ENCODE data around the gene ZNF570.

The ZNF570 gene

DNA sequence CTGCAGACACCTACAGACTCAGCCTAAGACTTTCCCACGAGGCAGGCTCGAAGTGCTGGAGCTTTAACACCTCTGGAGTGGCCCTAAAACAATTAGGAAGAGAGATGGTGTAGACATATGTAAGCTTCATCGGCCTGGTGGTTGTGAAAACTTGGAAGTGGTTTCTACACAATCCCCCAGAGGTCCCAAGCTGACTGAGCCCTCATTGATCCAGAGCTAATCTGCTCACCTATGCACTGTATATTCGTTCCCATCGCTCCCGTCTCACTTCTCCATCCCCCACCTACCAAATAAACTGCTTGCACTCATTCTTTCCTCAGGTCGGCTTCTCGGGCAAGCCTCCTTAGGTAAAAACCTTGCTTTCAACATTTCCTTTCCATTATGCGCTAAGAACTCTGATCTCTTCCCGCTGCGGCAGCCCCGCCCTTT lies 36.8 kb downstream of the ZNF570 start:
- H3K27me3 ChIP-seq (ENCODE audit: insufficient read depth, low read length, poor library complexity) = no peaks in the 10 kb centered on the region
- ATAC-seq (ENCODE audit: insufficient read depth, low read depth) (no peak), DNase-seq (no peak)
- H3K9ac ChIP-seq (ENCODE audit: low read depth, low read length) = no peak overlapping the region
- H4K20me1 ChIP-seq (ENCODE audit: insufficient read depth, low read length) = no peaks in the 10 kb centered on the region
- no peaks in the 10 kb centered on the region for H3K79me2 ChIP-seq (ENCODE audit: insufficient read depth, low read length)
- no peak overlapping the region for H2AFZ ChIP-seq (ENCODE audit: low read depth, low read length)
- peaks cover 27% of the 10 kb centered on the region for H3K9me3 ChIP-seq (ENCODE audit: insufficient read depth, low read length, severe bottlenecking)
- H3K4me2 ChIP-seq (ENCODE audit: insufficient read depth, low read length) = no peak overlapping the region
- no peak overlapping the region for H3K4me3 ChIP-seq (ENCODE audit: low read depth in 1 of 2, low read length in 2 of 2)
- no peak for TF ChIP-seq EZH2 (IDR thresholded peaks at IDR 0.05; ENCODE audit: borderline replicate concordance, low read depth, low read length, severe bottlenecking)
- TF ChIP-seq, protein P1, sequence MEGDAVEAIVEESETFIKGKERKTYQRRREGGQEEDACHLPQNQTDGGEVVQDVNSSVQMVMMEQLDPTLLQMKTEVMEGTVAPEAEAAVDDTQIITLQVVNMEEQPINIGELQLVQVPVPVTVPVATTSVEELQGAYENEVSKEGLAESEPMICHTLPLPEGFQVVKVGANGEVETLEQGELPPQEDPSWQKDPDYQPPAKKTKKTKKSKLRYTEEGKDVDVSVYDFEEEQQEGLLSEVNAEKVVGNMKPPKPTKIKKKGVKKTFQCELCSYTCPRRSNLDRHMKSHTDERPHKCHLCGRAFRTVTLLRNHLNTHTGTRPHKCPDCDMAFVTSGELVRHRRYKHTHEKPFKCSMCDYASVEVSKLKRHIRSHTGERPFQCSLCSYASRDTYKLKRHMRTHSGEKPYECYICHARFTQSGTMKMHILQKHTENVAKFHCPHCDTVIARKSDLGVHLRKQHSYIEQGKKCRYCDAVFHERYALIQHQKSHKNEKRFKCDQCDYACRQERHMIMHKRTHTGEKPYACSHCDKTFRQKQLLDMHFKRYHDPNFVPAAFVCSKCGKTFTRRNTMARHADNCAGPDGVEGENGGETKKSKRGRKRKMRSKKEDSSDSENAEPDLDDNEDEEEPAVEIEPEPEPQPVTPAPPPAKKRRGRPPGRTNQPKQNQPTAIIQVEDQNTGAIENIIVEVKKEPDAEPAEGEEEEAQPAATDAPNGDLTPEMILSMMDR (IDR thresholded peaks at IDR 0.05; ENCODE audit: borderline replicate concordance, extremely low read depth, low read length, poor library complexity, severe bottlenecking) = no peak
- H3K4me1 ChIP-seq (ENCODE audit: insufficient read depth, low read length) = no peaks in the 10 kb centered on the region
- H3K36me3 ChIP-seq (ENCODE audit: insufficient read depth, low read length) = no peaks in the 10 kb centered on the region
- no peak overlapping the region for H3K27ac ChIP-seq (ENCODE audit: low read length)

GRCh38 chr19:37506387-37507166 lies 37.4 kb downstream of the ZNF570 start, which contains the start of gene ZNF793:
ZNF793 (plus strand) TSS chr19:37506939; CDS start chr19:37523440, 16,501 bp downstream.
- H3K27me3 ChIP-seq (ENCODE audit: insufficient read depth, low read length, poor library complexity) = no peaks in the 10 kb centered on the region
- no peaks in the 10 kb centered on the region for H3K36me3 ChIP-seq (ENCODE audit: insufficient read depth, low read length)
- H3K79me2 ChIP-seq (ENCODE audit: insufficient read depth, low read length) = no peaks in the 10 kb centered on the region
- no peak within 1 kb of the TSS for H2AFZ ChIP-seq (ENCODE audit: low read depth, low read length)
- ATAC-seq (ENCODE audit: insufficient read depth, low read depth) (no peak), DNase-seq (no peak)
- TF ChIP-seq EZH2 (IDR thresholded peaks at IDR 0.05; ENCODE audit: borderline replicate concordance, low read depth, low read length, severe bottlenecking) = no peak
- TF ChIP-seq, protein P1 (IDR thresholded peaks at IDR 0.05; ENCODE audit: borderline replicate concordance, extremely low read depth, low read length, poor library complexity, severe bottlenecking) = no peak
- no peak within 1 kb of the TSS for H3K9ac ChIP-seq (ENCODE audit: low read depth, low read length)
- no peaks in the 10 kb centered on the region for H4K20me1 ChIP-seq (ENCODE audit: insufficient read depth, low read length)
- no peak within 1 kb of the TSS for H3K4me2 ChIP-seq (ENCODE audit: insufficient read depth, low read length)
- H3K4me3 ChIP-seq (ENCODE audit: low read depth in 1 of 2, low read length in 2 of 2) = no peak within 1 kb of the TSS
- H3K27ac ChIP-seq (ENCODE audit: low read length) = no peak within 1 kb of the TSS
- H3K9me3 ChIP-seq (ENCODE audit: insufficient read depth, low read length, severe bottlenecking) = peaks cover 27% of the 10 kb centered on the region
- H3K4me1 ChIP-seq (ENCODE audit: insufficient read depth, low read length) = no peaks in the 10 kb centered on the region

GRCh38 chr19:37507167-37507464 lies 38.0 kb downstream of the ZNF570 start:
- no peak for ATAC-seq (ENCODE audit: insufficient read depth, low read depth)
- no peaks in the 10 kb centered on the region for H3K79me2 ChIP-seq (ENCODE audit: insufficient read depth, low read length)
- H2AFZ ChIP-seq (ENCODE audit: low read depth, low read length) = no peak overlapping the region
- H4K20me1 ChIP-seq (ENCODE audit: insufficient read depth, low read length) = no peaks in the 10 kb centered on the region
- H3K27me3 ChIP-seq (ENCODE audit: insufficient read depth, low read length, poor library complexity) = no peaks in the 10 kb centered on the region
- no peaks in the 10 kb centered on the region for H3K36me3 ChIP-seq (ENCODE audit: insufficient read depth, low read length)
- no peak overlapping the region for H3K4me3 ChIP-seq (ENCODE audit: low read depth in 1 of 2, low read length in 2 of 2)
- no peak overlapping the region for H3K27ac ChIP-seq (ENCODE audit: low read length)
- DNase-seq = no peak
- no peak overlapping the region for H3K9ac ChIP-seq (ENCODE audit: low read depth, low read length)
- no peak overlapping the region for H3K4me2 ChIP-seq (ENCODE audit: insufficient read depth, low read length)
- TF ChIP-seq, protein P1 (IDR thresholded peaks at IDR 0.05; ENCODE audit: borderline replicate concordance, extremely low read depth, low read length, poor library complexity, severe bottlenecking) = no peak
- TF ChIP-seq EZH2 (IDR thresholded peaks at IDR 0.05; ENCODE audit: borderline replicate concordance, low read depth, low read length, severe bottlenecking) = no peak
- H3K4me1 ChIP-seq (ENCODE audit: insufficient read depth, low read length) = no peaks in the 10 kb centered on the region
- peaks cover 27% of the 10 kb centered on the region for H3K9me3 ChIP-seq (ENCODE audit: insufficient read depth, low read length, severe bottlenecking)
